BLaER1 treated with 17β-estradiol and CSF1 and Interleukin-3, amounts not matched to agents 10 nM and 100 nM (cell line): Measurements from ENCODE around the gene MYOZ1.
A peak's percentile ranks its signal among the peaks of the same experiment; 100 is the strongest.

Experiments used
- H3K27ac ChIP-seq, 11 experiments: shearing (Covaris generic); formaldehyde crosslinking; 2 replicates each; pipeline ENCODE4 v1.8.1; 2022
- H3K27me3 ChIP-seq, 11 experiments: shearing (Covaris generic); formaldehyde crosslinking; 2 replicates each; pipeline ENCODE4 v1.8.1; 2022
- H3K36me3 ChIP-seq, 11 experiments: shearing (Covaris generic); formaldehyde crosslinking; 2 replicates each; pipeline ENCODE4 v1.8.1; 2022
- H3K4me1 ChIP-seq, 10 experiments: shearing (Covaris generic); formaldehyde crosslinking; 2 replicates each; pipeline ENCODE4 v1.8.1; 2022
- H3K4me2 ChIP-seq, 11 experiments: shearing (Covaris generic); formaldehyde crosslinking; 2 replicates each; pipeline ENCODE4 v1.8.1; 2022
- H3K4me3 ChIP-seq, 10 experiments: shearing (Covaris generic); formaldehyde crosslinking; 2 replicates each; pipeline ENCODE4 v1.8.1; 2022
- H3K9ac ChIP-seq, 11 experiments: shearing (Covaris generic); formaldehyde crosslinking; 2 replicates each; pipeline ENCODE4 v1.8.1; 2022
- H3K9me3 ChIP-seq, 11 experiments: shearing (Covaris generic); formaldehyde crosslinking; replicated peaks in 1 of 11; 2 replicates each; pipeline ENCODE4 v1.8.1; 2022
- H4K20me1 ChIP-seq, 11 experiments: shearing (Covaris generic); formaldehyde crosslinking; 2 replicates each; pipeline ENCODE4 v1.8.1; 2022
- Cebpa-rat ChIP-seq, 11 experiments: shearing (Covaris generic); IDR thresholded peaks; 2 replicates each; pipeline ENCODE4 v1.8.1; 2022

The MYOZ1 gene

GRCh38 chr10:73614720-73615119 is 26.6 kb downstream of the MYOZ1 start:
- H3K27me3 ChIP-seq: no peaks in the 10 kb centered on the region
- 0 out of 22 replicates have a peak, but pooled peaks cover 0 to 5% (median 0%) of the 10 kb centered on the region in 11 experiments for H3K36me3 ChIP-seq
- H3K9ac ChIP-seq: no peak overlapping the region
- no peaks in the 10 kb centered on the region for H3K9me3 ChIP-seq
- no peak overlapping the region for H3K27ac ChIP-seq
- no peaks in the 10 kb centered on the region for H4K20me1 ChIP-seq
- H3K4me3 ChIP-seq: no peak overlapping the region
- peaks cover 0 to 8% (median 0%) of the 10 kb centered on the region in 10 experiments; a peak in 5 of 20 replicates for H3K4me1 ChIP-seq
- no peak overlapping the region for H3K4me2 ChIP-seq
- no peak for TF ChIP-seq Cebpa-rat (IDR thresholded peaks at IDR 0.05)

- peaks cover 0 to 8% (median 0%) of the 10 kb centered on the region in 11 experiments; a peak in 1 of 22 replicates for H3K36me3 ChIP-seq
- no peaks in the 10 kb centered on the region for H4K20me1 ChIP-seq
- no peak for TF ChIP-seq Cebpa-rat (IDR thresholded peaks at IDR 0.05)
- no peak overlapping the region for H3K27ac ChIP-seq
- peaks cover 0 to 6% (median 0%) of the 10 kb centered on the region in 10 experiments; a peak in 4 of 20 replicates for H3K4me1 ChIP-seq
- no peaks in the 10 kb centered on the region for H3K27me3 ChIP-seq
- H3K9ac ChIP-seq: no peak overlapping the region
- no peak overlapping the region for H3K4me2 ChIP-seq
- H3K9me3 ChIP-seq: no peaks in the 10 kb centered on the region
- H3K4me3 ChIP-seq: no peak overlapping the region
These were observed 32.2 kb downstream of the MYOZ1 start for GRCh38 chr10:73609116-73609515.

- no peak for TF ChIP-seq Cebpa-rat (IDR thresholded peaks at IDR 0.05)
- Histone ChIP-seq H3K4me2 (no peak overlapping the region), H3K9ac (no peak overlapping the region), H3K36me3 (peaks cover 0 to 8% (median 0%) of the 10 kb centered on the region in 11 experiments; a peak in 2 of 22 replicates), H3K27ac (no peak overlapping the region), H4K20me1 (no peaks in the 10 kb centered on the region), H3K9me3 (no peaks in the 10 kb centered on the region), H3K27me3 (no peaks in the 10 kb centered on the region), H3K4me1 (peaks cover 0 to 8% (median 0%) of the 10 kb centered on the region in 10 experiments; a peak in 3 of 20 replicates), H3K4me3 (no peak overlapping the region)
These were observed 39.8 kb downstream of the MYOZ1 start for GRCh38 chr10:73601486-73601921.

GRCh38 chr10:73597346-73597745 is 43.9 kb downstream of the MYOZ1 start:
- H4K20me1 ChIP-seq: no peaks in the 10 kb centered on the region
- no peaks in the 10 kb centered on the region for H3K27me3 ChIP-seq
- TF ChIP-seq Cebpa-rat (IDR thresholded peaks at IDR 0.05): no peak
- H3K4me1 ChIP-seq: peaks cover 1 to 12% (median 4%) of the 10 kb centered on the region in 10 experiments; a peak in 17 of 20 replicates
- peak overlapping the region in 1 of 11 experiments; percentile 23; a peak in 2 of 22 replicates for H3K4me2 ChIP-seq
- H3K9ac ChIP-seq: no peak overlapping the region
- no peak overlapping the region for H3K4me3 ChIP-seq
- no peaks in the 10 kb centered on the region for H3K9me3 ChIP-seq
- no peak overlapping the region for H3K27ac ChIP-seq
- no peaks in the 10 kb centered on the region; a peak in 1 of 22 replicates for H3K36me3 ChIP-seq

GRCh38 chr10:73593812-73594211 is 47.5 kb downstream of the MYOZ1 start:
- Histone ChIP-seq H3K27me3 (no peaks in the 10 kb centered on the region), H3K9ac (no peak overlapping the region), H3K9me3 (no peaks in the 10 kb centered on the region), H3K27ac (no peak overlapping the region), H3K4me3 (no peak overlapping the region), H4K20me1 (no peaks in the 10 kb centered on the region), H3K4me1 (peaks cover 16 to 29% (median 22%) of the 10 kb centered on the region in 10 experiments), H3K4me2 (no peak overlapping the region), H3K36me3 (no peaks in the 10 kb centered on the region)
- TF ChIP-seq Cebpa-rat (IDR thresholded peaks at IDR 0.05): no peak

GRCh38 chr10:73593110-73593509 is 48.2 kb downstream of the MYOZ1 start:
- H4K20me1 ChIP-seq: no peaks in the 10 kb centered on the region
- no peak overlapping the region for H3K4me2 ChIP-seq
- H3K4me1 ChIP-seq: peaks cover 16 to 29% (median 22%) of the 10 kb centered on the region in 10 experiments
- H3K9me3 ChIP-seq: no peaks in the 10 kb centered on the region
- no peaks in the 10 kb centered on the region for H3K27me3 ChIP-seq
- H3K27ac ChIP-seq: no peak overlapping the region
- no peak overlapping the region for H3K9ac ChIP-seq
- no peaks in the 10 kb centered on the region for H3K36me3 ChIP-seq
- no peak for TF ChIP-seq Cebpa-rat (IDR thresholded peaks at IDR 0.05)
- H3K4me3 ChIP-seq: no peak overlapping the region

- peak overlapping the region in 4 of 10 experiments; percentile 17 to 29 (median 19); a peak in 2 of 20 replicates for H3K4me3 ChIP-seq
These were observed 49.2 kb downstream of the MYOZ1 start for GRCh38 chr10:73591935-73592699.

GRCh38 chr10:73590881-73591799 is 50.1 kb downstream of the MYOZ1 start, which contains the start of gene USP54:
USP54 (minus strand) TSS chr10:73591342; CDS start chr10:73575658, 15,684 bp downstream.
- peak within 1 kb of the TSS in 8 of 11 experiments; percentile 3 to 72 (median 29); a peak in 12 of 22 replicates for H3K9ac ChIP-seq
- no peak for TF ChIP-seq Cebpa-rat (IDR thresholded peaks at IDR 0.05)
- H3K9me3 ChIP-seq: no peaks in the 10 kb centered on the region
- H3K27me3 ChIP-seq: no peaks in the 10 kb centered on the region
- H3K4me2 ChIP-seq: peak within 1 kb of the TSS; percentile 64 to 86 (median 72)
- H3K4me1 ChIP-seq: peaks cover 16 to 26% (median 21%) of the 10 kb centered on the region in 10 experiments
- peak within 1 kb of the TSS in 5 of 10 experiments; percentile 2 to 29 (median 17); a peak in 4 of 20 replicates for H3K4me3 ChIP-seq
- no peaks in the 10 kb centered on the region for H4K20me1 ChIP-seq
- H3K27ac ChIP-seq: peak within 1 kb of the TSS in 9 of 11 experiments; percentile 14 to 65 (median 39); a peak in 14 of 22 replicates
- no peaks in the 10 kb centered on the region for H3K36me3 ChIP-seq

More at GRCh38 chr10:73591935-73592699, 49.2 kb downstream of the MYOZ1 start:
- Histone ChIP-seq H3K4me2 (peak overlapping the region; percentile 64 to 86 (median 72)), H3K27me3 (no peaks in the 10 kb centered on the region), H3K36me3 (no peaks in the 10 kb centered on the region), H3K9me3 (no peaks in the 10 kb centered on the region), H3K4me1 (peaks cover 16 to 26% (median 21%) of the 10 kb centered on the region in 10 experiments), H3K27ac (peak overlapping the region in 8 of 11 experiments; percentile 16 to 65 (median 42); a peak in 10 of 22 replicates), H3K9ac (peak overlapping the region in 5 of 11 experiments; percentile 13 to 72 (median 41); a peak in 9 of 22 replicates), H4K20me1 (no peaks in the 10 kb centered on the region)
- TF ChIP-seq Cebpa-rat (IDR thresholded peaks at IDR 0.05): no peak
